Tongue (tissue), 2 donors: ENCODE measurements around the gene SAMD13. TPM values are rescaled to one million over a fixed set of nuclear protein-coding genes. Genes with fewer than 3 reads are reported as not detected.

Experiments used
- DNase-seq: peaks from one replicate; pipeline ENCODE4 v3.0.0-alpha.2; 2015
- total RNA-seq: library from RNA; depleted of rRNA; stranded (reverse); fragments of >200 nt; gene quantifications from one replicate; pipeline ENCODE4 v1.2.3, GENCODE V29; 2014

The SAMD13 gene
- total RNA-seq = 5.9 TPM

GRCh38 chr1:84301004-84301784, at the start of gene SAMD13:
Gene SAMD13, plus strand, starts transcription at chr1:84301708. Its CDS starts 1,527 bp downstream, at chr1:84303235.
- peak; percentile 98 for DNase-seq

- no peak for DNase-seq
These were observed 48.5 kb upstream of the SAMD13 start for GRCh38 chr1:84253036-84253435.

- DNase-seq = peak; percentile 45
These were observed 47.6 kb upstream of the SAMD13 start for GRCh38 chr1:84253891-84254290.

- DNase-seq = no peak
These were observed 46.7 kb upstream of the SAMD13 start for GRCh38 chr1:84254703-84255238.

GRCh38 chr1:84255582-84255981, 45.9 kb upstream of the SAMD13 start:
- DNase-seq = no peak

GRCh38 chr1:84257617-84258016, 43.9 kb upstream of the SAMD13 start:
- no peak for DNase-seq

- DNase-seq = no peak
These were observed 42.1 kb upstream of the SAMD13 start for GRCh38 chr1:84259376-84259775.

GRCh38 chr1:84259989-84260388, 41.5 kb upstream of the SAMD13 start:
- no peak for DNase-seq

- DNase-seq = no peak
These were observed 40.5 kb upstream of the SAMD13 start for GRCh38 chr1:84260852-84261518.

- no peak for DNase-seq
These were observed 36.5 kb upstream of the SAMD13 start for GRCh38 chr1:84264961-84265360.

- no peak for DNase-seq
These were observed 35.6 kb upstream of the SAMD13 start for GRCh38 chr1:84265867-84266266.

- DNase-seq = no peak
These were observed 34.8 kb upstream of the SAMD13 start for GRCh38 chr1:84266748-84267147.

GRCh38 chr1:84267476-84267875, 34.0 kb upstream of the SAMD13 start:
- DNase-seq = no peak

GRCh38 chr1:84268346-84268745, 33.2 kb upstream of the SAMD13 start:
- DNase-seq = peak; percentile 11

- DNase-seq = no peak
These were observed 32.2 kb upstream of the SAMD13 start for GRCh38 chr1:84269306-84269705.

GRCh38 chr1:84271441-84272151, 29.9 kb upstream of the SAMD13 start:
- peak; percentile 35 for DNase-seq

- DNase-seq = peak; percentile 17
These were observed 29.1 kb upstream of the SAMD13 start for GRCh38 chr1:84272401-84272800.

GRCh38 chr1:84277343-84278059, 24.0 kb upstream of the SAMD13 start:
- no peak for DNase-seq

GRCh38 chr1:84278905-84279304, 22.6 kb upstream of the SAMD13 start:
- no peak for DNase-seq

- no peak for DNase-seq
These were observed 20.6 kb upstream of the SAMD13 start for GRCh38 chr1:84280912-84281311.

GRCh38 chr1:84282780-84283333, 18.7 kb upstream of the SAMD13 start:
- no peak for DNase-seq

GRCh38 chr1:84283381-84283780, 18.1 kb upstream of the SAMD13 start:
- DNase-seq = no peak
